Inflammatory macrophage treated with lipopolysaccharide for 1 hour (primary cell): ENCODE data around the gene HTR3E.
"Not testable (repeated sequence)": the region's sequence is repeated elsewhere in the genome, so short reads cannot be mapped to it uniquely, and the experiment has no call there.

ENCODE experiments used
- DNase-seq, 2 donors: peaks; one replicate each; pipeline ENCODE4 v3.0.0-alpha.2; 2020 to 2022

Gene HTR3E

DNA sequence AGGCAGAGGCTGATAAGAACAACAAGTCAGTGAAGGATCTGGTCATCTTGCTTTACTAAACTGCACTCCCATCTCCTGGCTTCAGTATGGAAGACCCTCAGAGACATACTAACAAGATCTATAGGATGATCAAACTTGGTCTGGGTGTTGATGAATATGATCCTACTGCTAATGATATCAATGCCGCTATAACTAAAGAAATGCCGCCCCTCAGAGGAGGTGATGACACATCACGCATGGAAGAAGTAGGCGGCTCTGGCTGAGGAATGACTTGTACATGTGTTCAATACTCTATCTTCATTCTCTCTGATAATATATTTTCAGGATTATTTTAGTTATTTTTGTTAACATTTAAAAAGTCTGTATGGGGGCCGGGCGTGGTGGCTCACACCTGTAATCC lies 20.8 kb downstream of the HTR3E start:
- no peak for DNase-seq

DNA sequence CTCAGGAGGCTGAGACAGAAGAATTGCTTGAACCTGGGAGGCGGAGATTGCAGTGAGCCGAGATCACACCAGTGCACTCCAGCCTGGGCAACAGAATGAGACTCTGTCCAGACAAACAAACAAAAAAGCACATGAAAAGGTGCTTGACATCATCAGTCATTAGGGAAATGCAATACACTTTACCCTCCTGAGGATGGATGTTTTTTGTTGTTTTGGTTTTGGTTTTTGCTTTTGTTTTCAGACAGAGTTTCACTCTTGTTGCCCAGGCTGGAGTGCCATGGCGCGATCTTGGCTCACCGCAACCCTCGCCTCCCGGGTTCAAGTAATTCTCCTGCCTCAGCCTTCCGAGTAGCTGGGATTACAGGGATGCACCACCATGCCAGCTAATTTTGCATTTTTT lies 24.2 kb downstream of the HTR3E start:
- DNase-seq, result not testable (repeated sequence)

DNA sequence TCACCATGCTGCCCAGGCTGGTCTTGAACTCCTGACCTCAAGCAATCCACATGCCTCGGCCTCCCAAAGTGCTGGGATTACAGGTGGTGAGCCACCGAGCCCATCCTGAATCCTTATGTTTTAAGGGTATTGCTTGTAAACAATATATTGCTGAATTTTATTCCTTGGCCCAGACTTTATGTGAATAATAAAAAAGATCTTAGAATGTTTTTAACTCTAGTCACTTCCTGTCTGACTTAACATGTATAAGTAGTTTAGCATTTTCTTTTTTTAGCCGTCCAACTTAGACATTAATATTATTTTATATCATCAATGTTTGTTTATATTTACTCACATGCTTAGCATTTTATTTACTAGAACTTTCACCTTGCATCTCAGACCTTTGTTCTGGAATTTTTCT lies 29.1 kb downstream of the HTR3E start:
- DNase-seq, result no peak

DNA sequence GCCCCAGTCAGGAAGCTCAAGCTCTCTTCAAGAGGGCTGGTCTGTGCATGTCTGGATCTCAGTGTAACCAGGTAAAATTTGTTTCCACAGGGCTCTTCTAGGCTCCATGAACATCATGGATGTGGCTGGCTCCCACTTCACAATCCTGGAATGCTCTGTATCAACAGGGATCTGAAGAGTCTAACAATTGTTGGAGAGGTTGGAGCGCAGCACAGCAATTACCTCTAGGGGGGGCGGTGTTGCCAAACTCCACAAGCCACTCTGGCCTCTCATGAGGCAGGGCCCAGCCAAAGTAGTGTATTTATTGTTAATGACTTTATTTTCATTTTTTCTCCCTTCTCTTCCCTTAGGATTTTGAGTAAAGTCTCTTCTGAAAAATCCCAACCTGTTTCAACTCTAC lies 32.1 kb downstream of the HTR3E start:
- peak; percentile 10 to 39 for DNase-seq

DNA sequence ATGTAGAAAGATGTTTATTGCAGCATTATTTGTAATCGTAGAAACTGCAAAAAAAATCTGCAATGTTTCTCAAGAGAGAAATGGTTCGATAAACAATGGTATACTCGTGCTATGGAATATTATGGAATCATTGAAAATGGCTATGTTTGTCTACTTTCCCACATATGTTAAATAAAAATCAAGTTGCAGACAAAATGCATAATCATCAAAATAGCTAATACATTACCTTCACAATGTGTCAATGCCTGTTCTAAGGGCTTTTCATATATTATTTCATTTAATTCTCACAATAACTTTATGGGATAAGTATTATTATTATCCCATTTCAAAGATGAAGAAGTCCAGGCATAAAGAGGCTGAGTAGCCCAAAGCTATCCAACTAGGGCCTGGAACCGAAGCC lies 36.1 kb downstream of the HTR3E start:
- DNase-seq, result no peak

DNA sequence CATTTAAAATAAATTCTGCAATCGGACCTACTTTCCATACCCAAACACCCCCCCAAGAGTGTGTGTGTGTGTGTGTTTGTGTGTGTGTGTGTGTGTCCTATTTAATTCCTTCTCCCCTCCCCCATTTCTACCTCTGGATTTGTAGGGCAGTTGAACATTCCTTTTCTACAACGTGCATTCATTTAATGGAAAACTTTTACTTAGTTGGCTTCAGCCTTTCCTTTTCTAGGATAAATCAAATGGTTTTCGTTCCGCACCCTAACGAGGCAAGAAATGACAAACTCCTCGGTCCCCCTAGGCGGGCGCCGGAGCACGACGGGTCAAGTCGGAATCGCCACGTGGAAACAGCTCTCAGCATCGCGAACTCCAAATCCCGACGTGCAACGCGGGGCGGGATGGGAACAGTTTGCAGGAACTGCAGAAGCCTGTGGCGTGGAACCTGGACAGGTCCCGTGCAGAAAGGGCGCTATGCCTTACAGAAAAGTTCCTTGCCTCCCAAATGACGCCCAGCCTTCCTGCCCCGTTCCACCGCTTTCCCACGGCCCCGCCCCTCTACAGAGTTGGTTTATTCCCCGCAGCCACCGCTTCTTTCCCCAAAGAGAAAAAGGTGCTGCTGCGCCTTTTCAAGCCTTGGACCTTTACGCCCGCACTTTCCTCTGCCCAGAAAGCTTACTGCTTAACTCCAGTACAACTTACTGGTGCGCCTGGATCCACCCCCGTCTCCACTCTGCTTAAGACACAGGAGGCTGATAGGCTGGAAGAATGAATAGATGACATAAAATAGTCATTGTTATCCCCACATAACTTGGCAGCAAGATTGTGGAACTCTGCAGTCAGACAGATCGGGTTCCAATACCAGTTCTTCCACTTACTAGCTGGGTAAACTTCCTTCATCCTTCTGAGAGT lies 37.2 kb downstream of the HTR3E start:
- DNase-seq, result peak; percentile 66 to 67

DNA sequence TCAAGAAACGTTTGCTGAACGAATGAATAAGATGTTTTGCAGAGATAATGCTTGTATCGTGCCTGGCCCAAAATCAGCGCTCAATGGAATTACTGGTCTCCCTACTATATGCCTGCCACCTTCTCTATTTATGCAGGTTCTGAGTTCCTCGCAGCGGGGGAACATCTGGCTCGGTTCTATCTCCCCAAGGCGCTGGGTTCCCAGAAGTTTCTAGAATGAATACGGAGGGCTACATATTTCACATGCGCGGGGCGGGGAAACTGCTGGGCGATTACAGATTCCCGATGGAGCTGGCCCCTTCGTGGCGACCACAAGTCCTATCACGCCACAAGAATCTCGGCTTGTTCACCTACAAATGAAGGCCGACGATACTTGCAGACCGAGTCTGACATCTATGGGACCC lies 37.9 kb downstream of the HTR3E start:
- DNase-seq, result peak in 1 of 2 donors; percentile 27

DNA sequence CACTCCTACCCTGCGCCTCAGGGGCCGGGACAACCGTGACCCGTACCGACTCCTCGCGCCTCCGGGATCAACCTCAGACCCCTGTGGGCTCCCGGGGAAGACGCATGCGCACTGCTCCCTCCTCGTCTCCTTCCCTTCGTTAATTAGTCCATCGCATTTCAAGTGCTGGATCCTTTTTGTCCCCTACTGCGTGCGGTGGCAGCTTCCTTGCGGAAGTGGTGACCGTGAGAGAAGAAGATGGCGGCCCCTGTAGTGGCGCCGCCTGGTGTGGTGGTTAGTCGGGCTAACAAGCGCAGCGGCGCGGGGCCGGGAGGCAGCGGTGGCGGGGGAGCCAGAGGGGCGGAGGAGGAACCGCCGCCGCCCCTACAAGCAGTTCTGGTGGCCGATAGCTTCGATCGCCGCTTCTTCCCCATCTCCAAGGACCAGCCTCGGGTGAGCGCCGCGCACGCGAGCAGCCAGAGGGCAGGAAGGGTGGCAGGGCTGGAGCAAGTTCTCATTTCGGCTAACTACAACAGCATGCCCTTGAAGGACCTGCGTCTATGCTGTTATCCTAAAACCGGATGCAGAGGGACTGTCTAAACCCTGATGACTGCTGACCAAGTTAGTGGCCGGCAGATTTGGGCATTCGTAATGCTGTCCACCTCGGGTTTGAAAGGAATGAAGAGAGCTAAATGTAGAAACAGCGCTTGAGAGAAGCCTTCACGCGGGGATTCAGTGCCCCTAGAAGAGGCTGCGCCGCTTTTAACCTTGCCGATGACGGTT lies 38.5 kb downstream of the HTR3E start, which contains the start of gene EIF2B5:
TSS of gene EIF2B5 (plus strand) at position 210 of the 762 bp plus-strand sequence. CDS start at position 238, 28 bp downstream.
- peak; percentile 92 to 94 for DNase-seq

DNA sequence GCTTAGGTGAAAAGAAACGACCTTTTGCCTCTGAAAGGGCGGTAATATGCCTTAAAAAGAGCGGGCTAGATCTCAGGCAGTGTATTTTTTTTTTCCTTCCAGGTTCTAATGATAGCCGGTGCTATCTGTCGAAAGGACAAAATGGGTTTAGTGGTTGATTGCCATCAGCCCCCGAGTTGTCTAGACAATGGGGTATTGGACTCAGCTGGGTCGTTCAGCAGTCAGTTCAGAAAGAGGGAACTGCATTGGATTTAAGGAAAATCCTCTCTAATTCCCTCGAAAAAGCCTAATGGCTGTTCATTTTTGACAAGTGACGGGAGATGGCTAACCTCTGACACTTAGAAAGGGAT lies 39.0 kb downstream of the HTR3E start:
- DNase-seq, result no peak

DNA sequence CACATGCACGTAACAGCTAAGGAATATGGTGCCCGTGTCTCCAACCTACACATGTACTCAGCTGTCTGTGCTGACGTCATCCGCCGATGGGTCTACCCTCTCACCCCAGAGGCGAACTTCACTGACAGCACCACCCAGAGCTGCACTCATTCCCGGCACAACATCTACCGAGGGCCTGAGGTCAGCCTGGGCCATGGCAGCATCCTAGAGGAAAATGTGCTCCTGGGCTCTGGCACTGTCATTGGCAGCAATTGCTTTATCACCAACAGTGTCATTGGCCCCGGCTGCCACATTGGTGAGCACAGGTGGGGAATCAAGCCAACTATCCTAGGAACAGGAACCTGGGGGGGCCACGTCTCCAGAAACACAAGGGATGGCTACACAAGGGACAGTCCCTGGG lies 43.6 kb downstream of the HTR3E start:
- no peak for DNase-seq

DNA sequence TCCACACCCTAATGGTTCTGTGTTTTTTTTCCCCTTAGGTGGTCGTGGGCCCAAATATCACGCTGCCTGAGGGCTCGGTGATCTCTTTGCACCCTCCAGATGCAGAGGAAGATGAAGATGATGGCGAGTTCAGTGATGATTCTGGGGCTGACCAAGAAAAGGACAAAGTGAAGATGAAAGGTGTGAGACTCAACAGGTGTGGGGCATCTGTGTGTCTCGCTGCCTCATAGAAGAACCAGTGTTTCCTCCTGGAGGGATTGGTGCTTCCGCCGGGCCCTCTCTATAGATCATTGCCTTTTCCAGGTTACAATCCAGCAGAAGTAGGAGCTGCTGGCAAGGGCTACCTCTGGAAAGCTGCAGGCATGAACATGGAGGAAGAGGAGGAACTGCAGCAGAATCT lies 45.3 kb downstream of the HTR3E start:
- no peak for DNase-seq

DNA sequence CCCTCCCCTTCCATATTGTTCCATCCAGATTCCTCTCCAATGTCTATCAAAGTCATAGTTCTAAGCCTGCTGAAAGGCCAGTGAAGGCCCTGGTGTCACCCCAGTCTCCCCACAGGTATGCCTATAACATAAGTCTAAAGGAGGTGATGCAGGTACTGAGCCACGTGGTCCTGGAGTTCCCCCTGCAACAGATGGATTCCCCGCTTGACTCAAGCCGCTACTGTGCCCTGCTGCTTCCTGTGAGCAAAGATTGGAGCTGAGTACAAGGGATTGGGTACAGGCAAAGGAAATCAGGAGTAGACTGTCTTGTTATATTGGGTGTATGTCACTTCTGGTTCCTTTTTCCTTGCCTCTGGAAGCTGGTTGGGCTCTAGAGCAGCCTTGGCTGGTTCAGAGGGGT lies 46.5 kb downstream of the HTR3E start:
- no peak for DNase-seq

DNA sequence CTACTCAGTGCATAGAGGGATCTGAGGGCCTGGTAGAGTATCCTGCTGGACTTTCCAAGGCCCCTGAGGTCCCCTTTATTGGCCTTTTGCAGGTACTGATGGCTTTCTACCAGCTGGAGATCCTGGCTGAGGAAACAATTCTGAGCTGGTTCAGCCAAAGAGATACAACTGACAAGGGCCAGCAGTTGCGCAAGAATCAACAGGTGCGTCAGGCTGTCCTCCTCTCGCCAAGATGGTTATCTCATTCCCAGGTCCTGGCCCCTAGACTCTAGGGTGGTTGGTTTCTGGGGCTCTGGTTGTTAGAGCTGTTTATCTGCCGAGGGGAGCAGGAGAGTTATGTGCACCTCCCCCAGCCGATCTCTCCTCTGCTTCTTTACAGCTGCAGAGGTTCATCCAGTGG lies 47.6 kb downstream of the HTR3E start:
- no peak for DNase-seq

DNA sequence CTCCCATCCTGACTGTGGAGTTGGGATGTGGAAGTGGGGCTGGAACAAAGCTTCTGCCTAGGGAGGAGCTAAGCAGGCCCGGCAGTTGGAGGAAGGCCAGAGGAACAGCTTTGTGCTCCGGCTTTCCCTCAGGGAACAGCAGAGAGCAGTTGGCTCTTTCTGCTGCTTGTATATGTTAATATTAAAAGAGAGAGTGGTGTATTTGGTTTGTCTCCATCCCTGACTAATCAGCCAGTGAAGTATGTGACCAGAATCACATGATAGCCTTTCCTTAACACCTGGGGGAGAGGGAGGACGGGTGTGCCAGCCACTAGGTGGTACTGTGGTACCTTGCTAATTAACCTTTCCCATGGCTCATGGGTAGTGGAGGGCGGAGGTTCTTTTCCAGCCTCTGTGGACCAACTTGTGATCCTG lies 48.3 kb downstream of the HTR3E start:
- peak in 1 of 2 donors; percentile 31 for DNase-seq

DNA sequence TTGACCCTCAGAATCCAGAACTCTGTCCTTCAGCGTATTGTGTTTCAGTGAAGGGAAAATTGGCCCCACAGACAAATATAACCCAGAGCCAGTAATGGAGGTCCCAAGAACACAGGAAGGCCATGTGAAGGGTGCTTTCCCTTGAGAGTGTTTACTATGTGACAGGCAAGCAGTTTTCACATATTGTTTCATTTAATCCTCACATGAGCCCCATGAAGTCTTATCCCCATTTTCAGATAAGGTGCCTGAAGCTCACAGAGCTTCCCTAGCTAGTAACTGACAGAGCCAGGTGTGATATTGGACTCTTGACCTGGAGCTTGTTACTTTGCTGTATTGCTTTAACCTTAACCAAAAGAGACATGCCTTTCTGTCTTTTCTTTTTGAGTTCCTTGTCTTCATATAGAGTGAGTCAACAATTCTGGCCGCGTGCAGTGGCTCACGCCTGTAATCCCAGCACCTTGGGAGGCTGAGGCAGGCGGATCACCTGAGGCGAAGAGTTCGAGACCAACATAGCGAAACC lies 48.9 kb downstream of the HTR3E start:
- DNase-seq, result no peak

DNA sequence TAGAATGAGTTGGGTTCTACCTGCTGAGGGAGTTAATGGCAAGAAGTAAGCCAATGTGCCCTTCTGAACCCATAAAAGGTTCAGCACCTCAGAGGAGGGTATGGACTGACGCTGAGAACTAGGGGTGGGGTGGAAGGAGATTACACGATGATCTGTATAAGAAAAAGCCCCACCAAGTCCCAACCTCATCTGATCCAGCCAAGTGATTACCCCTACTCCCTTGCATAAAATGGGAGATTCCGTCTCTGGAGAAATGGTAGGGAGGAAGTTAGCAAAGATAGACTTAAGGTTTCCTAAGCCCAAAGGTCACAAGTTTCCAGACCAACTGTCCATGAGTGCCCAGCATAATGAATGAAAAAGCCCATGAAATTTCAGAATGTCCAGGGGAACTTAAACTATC lies 51.2 kb downstream of the HTR3E start:
- DNase-seq, result peak; percentile 98

DNA sequence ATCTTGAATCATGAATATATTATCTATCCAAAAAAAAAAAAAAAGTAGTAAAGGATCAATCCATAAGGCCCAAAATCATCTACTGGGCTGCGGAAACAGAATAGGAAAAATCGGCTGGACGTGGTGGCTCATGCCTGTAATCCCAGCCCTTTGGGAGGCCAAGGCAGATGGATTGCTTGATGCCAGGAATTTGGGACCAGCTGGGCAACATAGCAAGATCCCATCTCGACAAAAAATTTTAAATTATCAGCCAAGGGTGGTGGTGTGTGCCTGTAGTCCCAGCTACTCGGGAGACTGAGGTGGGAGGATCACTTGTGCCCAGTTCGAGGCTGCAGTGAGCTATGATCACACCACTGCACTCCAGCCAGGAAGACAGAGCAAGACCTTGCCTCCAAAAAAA lies 52.3 kb downstream of the HTR3E start:
- no peak for DNase-seq

DNA sequence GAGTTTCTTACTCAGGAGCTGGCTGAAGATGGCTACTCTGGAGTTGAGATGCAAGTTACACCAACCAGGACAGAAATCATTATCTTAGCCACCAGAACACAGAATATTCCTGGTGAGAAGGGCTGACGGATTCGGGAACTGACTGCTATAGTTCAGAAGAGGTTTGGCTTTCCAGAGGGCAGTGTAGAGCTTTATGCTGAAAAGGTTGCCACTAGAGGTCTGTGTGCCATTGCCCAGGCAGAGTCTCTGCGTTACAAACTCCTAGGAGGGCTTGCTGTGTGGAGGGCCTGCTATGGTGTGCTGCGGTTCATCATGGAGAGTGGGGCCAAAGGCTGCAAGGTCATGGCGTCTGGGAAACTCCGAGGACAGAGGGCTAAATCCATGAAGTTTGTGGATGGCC lies 52.9 kb downstream of the HTR3E start:
- not testable (repeated sequence) for DNase-seq

DNA sequence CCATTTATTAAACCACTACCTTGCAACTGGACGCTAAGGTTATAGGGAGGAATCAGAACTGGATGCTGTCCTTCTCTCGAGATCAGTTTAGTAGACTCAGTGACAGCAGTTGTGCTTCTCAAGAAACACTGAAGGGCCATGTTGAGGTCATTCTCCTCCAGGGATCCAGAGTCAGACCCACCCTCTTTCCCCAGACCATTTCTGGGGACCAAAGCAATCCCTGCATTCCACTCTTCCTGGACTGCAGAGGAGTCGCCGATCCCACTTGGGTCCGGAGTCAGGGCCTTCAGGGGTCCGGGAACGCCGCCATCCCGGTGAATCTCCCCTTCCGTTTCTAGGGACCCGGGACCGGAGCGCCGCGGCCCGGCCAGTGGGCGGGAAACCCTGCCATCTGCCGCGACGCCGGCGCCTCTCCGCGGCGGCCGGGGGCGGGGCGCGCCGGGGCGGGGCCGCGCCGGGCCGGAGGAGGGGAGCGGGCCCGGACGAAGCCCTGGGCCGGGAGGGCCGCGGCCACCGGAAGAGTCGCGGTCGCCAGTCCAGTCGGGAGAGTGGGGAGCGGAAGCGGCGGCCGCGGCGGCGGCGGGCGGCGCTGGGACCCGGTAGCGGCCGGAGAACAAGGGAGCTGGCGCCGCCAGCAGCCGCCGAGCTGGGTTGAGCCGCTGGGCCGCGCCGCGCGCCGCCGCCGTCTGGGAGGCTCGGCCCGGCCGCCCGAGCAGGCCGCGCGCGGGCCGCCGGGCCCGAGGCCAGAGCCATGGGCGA lies 58.2 kb downstream of the HTR3E start, which contains the start of gene DVL3:
TSS of gene DVL3 (plus strand) at position 493 of the 759 bp plus-strand sequence. CDS start at position 752, 259 bp downstream.
- DNase-seq, result peak; percentile 51 to 53

DNA sequence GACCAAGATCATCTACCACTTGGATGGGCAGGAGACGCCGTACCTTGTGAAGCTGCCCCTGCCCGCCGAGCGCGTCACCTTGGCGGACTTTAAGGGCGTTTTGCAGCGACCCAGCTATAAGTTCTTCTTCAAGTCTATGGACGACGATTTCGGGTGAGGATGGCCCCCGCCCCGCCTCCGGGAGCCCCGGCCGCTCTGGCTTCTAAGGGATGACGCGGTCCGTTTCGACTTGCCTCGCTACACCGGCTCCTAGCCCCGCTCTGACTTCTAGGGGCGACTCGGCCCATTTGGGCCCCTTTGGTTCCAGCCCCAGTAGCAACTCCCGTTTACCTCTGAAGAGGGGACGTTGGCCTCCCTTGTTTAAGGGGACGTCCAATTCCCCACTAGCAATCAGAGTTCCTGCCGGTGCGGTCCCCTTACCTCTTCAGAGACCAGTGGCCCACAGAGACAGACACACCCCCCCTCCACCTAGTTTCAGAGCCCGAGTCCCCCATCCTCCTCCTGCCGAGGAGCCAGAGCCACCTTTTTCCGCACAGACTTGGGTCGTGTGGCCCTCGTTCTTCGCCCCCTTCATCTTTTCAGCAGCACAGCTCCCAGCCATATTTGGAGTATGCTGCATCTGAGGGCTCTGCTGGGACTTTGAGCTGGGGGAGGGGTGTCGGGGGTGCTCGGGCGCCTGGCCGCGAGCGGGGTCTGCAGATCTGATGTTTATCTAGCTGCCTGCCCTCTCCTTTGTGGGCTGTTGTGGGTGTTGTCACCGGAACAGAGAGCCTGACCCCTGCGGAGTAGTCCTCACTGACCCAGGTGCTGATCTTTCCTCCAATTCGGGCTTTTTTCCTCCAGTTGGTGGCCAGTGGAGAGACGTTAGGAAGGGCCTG lies 59.0 kb downstream of the HTR3E start:
- peak in 1 of 2 donors; percentile 47 for DNase-seq

DNA sequence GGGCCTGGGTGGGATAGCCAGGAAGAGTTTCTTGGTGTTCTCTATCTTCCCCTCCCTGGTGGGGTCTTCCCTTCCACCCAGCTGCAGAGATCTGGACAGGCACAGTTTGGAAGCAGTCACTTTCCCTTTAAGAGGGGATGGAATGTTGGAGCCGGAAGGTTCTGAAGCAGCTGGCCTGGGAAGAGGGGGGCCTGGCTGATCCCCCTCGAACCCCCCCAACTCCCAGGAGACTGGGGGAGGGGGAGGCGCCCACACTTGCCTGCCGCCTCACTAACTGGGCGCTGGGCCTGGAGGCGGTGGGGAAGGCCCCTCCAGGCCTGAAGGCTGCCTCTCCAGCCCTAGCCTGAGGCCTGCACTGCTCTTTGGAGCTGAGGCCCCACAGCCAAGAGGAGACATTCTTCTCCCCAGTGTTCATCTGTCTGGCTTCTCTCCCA lies 59.7 kb downstream of the HTR3E start:
- DNase-seq, result no peak
